Esophagus squamous epithelium (tissue), 4 donors: Measurements from ENCODE around the gene COL24A1.

Experiments used
- POLR2A ChIP-seq, 4 donors: fragments of 450-650 bp; IDR thresholded peaks; one replicate each; pipeline ENCODE4 v1.6.1; 2017; ENCODE audit warnings: antibody characterized with exemption in 4 of 4, mild to moderate bottlenecking in 4 of 4, moderate library complexity in 3 of 4
- TF ChIP-seq, protein P1 (sequence below), 6 experiments: fragments of 450-650 bp in 4 of 6; fragments of 200-600 bp in 2 of 6; sonication (generic) in 2 of 6; IDR thresholded peaks; one replicate each; pipeline ENCODE4 v1.5.1; 2016 to 2019; ENCODE audit warnings: antibody characterized with exemption in 6 of 6, mild to moderate bottlenecking in 4 of 6, moderate library complexity in 4 of 6

DNA sequence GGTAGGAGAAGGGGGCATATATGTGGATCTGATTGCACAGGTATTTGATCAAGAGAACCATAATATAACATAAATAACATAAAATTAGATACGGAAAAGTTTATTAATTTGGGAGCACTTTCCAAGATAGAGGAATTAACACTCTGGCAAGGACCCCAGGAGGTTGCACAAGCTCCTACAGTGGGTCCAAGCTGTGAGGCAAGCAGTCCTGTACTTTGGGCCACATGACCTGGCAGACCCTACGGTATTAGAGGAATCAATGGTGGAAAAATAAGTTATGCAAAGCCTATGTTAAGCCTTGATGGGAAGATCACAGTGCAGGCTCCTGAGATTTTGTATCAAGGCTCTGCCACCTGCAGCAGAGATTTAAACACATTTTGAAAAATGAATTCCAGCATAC lies 220.1 kb downstream of the COL24A1 start:
- TF ChIP-seq, protein P1, sequence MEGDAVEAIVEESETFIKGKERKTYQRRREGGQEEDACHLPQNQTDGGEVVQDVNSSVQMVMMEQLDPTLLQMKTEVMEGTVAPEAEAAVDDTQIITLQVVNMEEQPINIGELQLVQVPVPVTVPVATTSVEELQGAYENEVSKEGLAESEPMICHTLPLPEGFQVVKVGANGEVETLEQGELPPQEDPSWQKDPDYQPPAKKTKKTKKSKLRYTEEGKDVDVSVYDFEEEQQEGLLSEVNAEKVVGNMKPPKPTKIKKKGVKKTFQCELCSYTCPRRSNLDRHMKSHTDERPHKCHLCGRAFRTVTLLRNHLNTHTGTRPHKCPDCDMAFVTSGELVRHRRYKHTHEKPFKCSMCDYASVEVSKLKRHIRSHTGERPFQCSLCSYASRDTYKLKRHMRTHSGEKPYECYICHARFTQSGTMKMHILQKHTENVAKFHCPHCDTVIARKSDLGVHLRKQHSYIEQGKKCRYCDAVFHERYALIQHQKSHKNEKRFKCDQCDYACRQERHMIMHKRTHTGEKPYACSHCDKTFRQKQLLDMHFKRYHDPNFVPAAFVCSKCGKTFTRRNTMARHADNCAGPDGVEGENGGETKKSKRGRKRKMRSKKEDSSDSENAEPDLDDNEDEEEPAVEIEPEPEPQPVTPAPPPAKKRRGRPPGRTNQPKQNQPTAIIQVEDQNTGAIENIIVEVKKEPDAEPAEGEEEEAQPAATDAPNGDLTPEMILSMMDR (IDR thresholded peaks at IDR 0.05): no peak
- no peak for TF ChIP-seq POLR2A (IDR thresholded peaks at IDR 0.05)
